Stimulated activated CD4-positive, alpha-beta T cell treated with anti-CD3 and anti-CD28 coated beads, Interleukin-15, amount 100 ng/mL, for 24 hours (primary cell): ENCODE measurements around the gene ABRACL.

Experiments
- DNase-seq: peaks from one replicate; pipeline ENCODE4 v3.0.0-alpha.2; 2020

The ABRACL gene

DNA sequence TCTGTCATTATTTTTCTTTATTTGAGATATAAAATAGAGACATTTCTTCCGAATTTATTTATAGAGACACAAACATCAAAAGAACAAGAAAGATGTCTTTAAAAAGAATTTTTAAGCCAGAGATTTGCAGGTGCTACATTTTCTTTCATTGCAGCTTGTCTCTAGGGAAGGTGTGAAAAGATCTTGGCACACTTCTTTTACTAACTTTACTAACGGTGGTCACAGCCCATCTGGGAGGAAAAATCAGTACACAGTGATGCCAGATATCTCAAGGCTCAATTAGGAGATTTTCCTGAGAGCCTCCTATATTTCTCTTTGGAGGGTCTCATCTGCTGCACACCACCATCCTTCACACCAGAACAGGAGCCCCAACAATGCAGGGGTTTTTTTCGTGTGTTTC is 29.5 kb downstream of the ABRACL start:
- DNase-seq = no peak

DNA sequence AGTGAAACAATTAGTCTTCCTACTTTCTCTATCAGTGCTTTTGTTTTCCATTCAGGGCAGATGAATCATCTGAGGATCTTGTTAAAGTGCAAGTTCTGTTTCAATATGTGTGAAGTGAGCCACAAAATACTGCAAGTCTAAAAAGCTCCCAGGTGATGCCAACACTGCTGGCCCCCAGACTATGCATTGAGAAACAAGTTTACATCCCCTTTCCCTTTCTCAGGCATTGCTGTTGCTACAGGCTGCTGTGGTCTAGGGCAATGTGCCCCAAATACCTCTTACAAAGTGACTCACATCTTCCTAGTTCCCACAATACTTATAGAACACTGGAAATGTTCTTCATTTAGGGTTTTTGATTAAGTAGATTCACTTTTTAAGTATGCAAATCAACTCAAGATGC is 31.8 kb downstream of the ABRACL start:
- DNase-seq = peak; percentile 29

DNA sequence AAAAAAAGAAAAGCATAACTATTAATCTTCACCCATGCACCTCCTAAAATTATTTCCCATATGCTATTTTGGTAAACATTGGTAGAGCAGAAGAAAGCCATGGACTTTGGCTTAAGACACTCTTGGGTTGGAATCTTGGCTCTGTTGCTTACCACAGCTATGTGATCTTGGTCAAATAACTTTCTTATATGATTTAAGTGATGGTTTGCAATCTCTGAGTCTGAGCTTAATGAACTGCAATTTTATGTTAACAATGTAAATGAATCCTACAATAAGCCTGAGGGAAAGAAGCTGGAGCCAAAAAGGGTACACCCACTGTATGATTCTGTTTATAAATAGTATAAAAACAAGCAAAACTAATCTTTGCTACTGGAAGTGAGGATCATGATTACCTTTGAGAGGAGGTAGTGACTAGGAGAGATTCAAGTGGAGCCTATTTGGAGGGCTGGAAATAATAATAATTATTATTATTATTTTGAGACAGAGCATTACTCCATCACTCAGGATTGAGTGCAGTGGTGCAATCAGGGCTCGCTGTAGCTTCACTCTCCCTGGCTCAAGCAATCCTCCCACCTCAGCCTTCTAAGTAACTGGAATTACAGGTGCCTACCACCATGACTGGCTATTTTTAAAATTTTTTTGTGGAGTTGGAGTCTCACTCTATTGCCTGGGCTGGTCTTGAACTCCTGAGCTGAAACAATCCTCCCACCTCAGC is 34.5 kb downstream of the ABRACL start:
- no peak for DNase-seq

DNA sequence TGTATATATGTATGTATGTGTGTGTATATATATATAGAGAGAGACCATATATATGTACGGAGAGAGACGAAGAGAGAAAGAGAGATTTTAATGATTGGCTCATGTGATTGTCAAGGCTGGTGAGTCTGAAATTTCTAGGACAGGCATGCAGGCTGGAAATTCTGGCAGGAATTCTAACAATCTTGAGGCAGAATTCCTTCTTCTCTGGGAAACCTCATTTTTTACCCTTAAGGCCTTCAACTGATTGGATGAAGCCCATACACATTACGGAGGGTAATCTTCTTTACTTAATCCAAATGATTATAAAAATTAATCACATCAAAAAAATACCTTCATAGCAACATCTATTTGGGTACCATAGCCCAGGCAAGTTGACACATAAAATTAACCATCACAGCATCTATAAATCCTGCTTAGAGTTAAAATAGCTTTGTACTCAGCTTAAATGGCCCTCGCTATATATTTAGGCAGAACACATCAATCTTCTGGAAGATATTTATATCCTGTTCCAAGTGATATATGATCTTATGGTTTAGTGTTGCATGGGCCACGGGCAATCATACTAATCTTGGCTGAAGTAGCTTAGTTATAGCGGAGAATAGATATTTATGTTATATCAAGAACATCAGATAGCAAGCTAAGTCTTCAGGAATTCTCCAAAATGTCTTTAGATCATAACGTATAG is 36.6 kb downstream of the ABRACL start:
- no peak for DNase-seq

DNA sequence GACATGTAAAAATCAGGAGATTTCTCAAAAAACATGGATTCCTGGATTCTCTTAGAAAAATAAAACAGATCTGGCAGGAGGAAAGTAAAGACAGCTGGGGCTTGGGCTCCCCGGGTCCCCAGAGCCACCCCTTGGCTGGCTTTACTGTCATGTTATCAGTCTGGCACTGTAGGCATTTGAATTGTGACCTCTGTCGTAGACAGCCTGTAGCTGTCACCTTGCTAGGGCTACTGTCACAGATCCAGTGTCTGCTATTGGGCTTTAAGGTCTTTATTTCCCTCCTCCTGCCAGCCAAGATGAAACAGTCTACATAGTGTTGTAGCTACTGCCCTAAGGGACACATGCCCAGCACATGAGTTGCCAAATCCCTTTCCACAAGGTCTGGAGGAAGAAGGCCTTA is 37.5 kb downstream of the ABRACL start:
- no peak for DNase-seq

DNA sequence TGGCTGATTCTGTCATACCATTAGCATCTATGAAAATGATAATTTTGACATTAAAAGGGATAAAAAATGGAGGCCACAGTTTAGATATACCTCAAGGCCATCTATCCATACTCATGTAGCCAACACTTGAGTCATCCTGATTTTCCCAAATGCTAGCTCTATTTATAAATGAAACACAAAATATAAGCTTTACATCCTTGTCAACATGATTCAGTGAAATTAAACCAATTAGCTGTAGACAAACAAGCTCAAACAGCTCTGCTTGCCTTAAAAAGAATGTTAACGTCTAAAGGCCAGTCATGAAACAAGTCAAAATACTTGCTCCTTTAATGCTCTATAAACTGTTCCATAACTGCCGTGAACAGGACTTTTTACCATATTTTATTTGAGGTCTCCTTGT is 40.3 kb downstream of the ABRACL start:
- DNase-seq = no peak

DNA sequence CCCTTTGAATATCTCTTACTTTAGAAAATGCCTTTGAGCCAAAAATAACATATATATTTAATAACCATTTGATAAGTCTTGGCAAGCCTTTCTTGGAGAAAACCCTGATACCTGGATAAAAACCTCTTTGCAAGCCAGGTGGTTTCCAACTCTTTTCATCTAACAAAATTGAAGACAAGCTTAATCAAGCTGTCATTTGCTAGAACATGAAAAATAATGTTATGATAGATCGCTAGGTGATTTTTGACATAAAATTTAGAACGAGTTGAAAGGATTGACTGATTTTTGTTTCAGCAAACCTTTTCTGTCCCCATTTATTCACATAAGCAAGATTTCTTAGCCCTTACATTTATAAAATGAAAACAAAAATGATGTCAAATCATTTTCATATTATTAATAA is 44.6 kb downstream of the ABRACL start:
- DNase-seq = no peak

DNA sequence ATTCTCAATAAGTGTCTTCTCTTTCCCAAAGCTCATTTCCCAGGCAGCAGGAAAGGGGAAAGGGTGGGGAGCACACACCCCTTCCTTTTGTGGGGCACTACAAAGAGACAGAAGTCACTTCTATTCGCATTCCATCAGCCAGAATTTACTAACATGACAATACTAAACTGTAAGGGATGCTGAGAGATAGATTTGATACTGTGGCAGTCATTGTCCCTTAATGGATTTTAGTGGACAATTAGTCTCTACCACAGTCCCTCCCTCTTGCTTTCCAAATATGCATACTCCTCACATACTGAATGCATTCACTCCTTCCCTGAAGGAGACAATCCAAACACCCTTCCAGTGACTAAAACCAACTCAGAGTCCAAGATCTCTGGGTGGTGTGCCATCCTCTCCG is 50.5 kb downstream of the ABRACL start:
- DNase-seq = no peak

DNA sequence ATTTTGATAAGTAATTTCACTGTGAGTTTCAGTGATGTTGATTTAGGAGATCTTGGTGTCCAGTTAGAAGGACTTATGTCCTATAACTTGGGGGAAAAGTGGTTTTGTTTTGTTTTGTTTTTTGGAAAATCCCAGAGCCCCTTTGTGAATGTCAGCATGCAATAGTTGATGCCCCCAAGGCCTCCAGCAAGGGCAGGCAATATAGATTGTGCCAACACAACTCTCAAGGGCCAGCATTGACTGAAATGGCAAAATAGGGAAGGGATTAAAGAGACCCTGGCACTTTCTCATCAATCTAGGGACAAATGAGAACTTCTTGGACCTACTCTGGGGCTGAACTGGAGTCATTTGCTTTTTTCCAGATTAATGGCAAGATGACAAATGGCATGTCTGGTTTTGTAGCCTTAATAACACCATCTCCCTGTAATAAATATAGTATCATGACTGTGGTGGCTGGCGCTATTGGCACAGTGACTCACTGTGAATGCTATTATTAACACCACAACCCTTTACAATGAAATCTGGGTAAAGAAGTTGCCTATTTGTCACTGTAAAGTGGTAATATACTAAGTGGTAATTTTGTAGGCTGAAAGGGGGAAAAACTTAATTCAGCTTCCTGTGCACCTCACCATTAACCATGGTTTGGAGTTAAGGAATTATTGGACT is 51.8 kb downstream of the ABRACL start:
- DNase-seq = no peak

DNA sequence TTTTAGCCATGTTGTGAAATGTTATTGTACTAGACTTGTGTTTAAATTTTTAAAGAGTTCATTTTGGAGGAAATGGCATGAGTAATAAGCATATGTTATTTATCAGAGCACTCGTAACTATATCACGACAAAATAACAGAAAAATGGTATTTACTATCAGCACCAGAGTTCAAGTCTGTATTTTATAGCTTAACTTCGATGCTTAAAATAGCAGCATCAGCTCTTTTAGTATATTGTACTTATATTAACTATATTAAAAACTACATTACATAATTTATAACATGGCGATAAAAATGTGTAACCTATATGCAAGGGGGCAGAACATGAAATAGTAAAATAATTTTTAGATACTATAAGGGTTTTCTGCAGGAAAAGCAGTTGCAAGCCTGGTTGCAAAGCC is 52.9 kb downstream of the ABRACL start:
- DNase-seq = no peak

DNA sequence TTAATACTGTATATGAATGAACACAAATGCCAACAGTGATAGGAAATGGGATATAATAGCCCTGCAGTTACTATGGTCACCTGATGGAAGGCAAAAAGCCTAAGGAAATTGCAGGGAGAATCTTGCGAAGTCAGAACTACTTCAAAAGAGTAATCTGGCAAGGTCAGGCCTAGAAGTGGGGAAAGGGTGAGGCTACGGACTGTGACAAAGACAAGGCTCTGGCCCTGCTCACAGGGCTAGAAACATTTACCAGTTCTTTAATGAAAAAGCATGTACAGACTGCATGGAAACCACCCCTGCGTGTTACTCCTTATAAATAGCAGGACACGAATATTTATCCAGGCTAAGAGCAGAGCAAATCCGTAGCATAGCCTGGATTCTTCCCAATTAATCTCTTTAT is 53.8 kb downstream of the ABRACL start:
- DNase-seq = no peak

DNA sequence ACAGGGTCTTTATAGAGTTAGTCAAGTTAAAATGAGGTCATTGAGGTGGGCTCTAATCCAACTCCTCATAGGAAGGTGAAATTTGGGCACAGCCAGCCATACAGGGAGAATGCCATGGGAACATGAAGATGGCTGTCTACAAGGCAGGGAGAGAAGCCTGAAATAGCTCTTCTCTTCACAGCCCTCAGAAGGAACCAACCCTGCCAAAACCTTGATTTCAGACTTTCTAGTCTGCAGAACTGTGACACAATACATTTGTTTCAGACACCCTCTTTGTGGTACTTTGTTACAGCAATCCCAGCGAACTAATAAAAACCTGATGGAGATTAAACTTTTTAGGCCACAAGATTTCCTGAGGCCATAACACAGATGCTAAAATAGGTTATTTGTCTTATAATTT is 63.3 kb downstream of the ABRACL start:
- no peak for DNase-seq
